H9 (cell line): ENCODE results near the gene PCDHA6. TPM values are rescaled to one million over a fixed set of nuclear protein-coding genes. Genes with fewer than 3 reads are reported as not detected.

Source experiments
- DNase-seq: peaks from one replicate; pipeline ENCODE4 v3.0.0-alpha.2; 2017
- H2AFZ ChIP-seq: one replicate; pipeline ENCODE4 v1.6.1; 2013; ENCODE audit warnings: mild to moderate bottlenecking, low read length, control low read depth, moderate library complexity
- H2AK5ac ChIP-seq: 2 replicates; pipeline ENCODE4 v1.6.1; 2013; ENCODE audit warnings: low read length, control low read depth, mixed read lengths; ENCODE audit not compliant: insufficient read length
- H2BK120ac ChIP-seq: one replicate; pipeline ENCODE4 v1.6.1; 2013; ENCODE audit warnings: low read depth, mild to moderate bottlenecking, low read length, control low read depth, inconsistent platforms; ENCODE audit not compliant: poor library complexity, severe bottlenecking
- H2BK12ac ChIP-seq: 2 replicates; pipeline ENCODE4 v1.6.1; 2013; ENCODE audit warnings: low read length, control low read depth, mixed read lengths, low read depth; ENCODE audit not compliant: insufficient read length
- H2BK15ac ChIP-seq: 2 replicates; pipeline ENCODE4 v1.6.1; 2013; ENCODE audit warnings: low read depth, low read length, control low read depth
- H2BK20ac ChIP-seq: one replicate; pipeline ENCODE4 v1.6.1; 2013; ENCODE audit warnings: low read depth, mild to moderate bottlenecking, low read length, control low read depth, inconsistent platforms; ENCODE audit not compliant: poor library complexity, severe bottlenecking
- H2BK5ac ChIP-seq: 2 replicates; pipeline ENCODE4 v1.6.1; 2013; ENCODE audit warnings: low read length, control low read depth, mixed read lengths; ENCODE audit not compliant: insufficient read length
- H3K14ac ChIP-seq: 2 replicates; pipeline ENCODE4 v1.6.1; 2013; ENCODE audit warnings: low read length, control low read depth; ENCODE audit not compliant: insufficient read depth
- H3K18ac ChIP-seq: 2 replicates; pipeline ENCODE4 v1.6.1; 2013; ENCODE audit warnings: low read depth, mild to moderate bottlenecking, mixed read lengths, low read length, control low read depth; ENCODE audit not compliant: insufficient read length
- H3K23ac ChIP-seq: 2 replicates; pipeline ENCODE4 v1.6.1; 2013; ENCODE audit warnings: low read length, control low read depth, mixed read lengths, low read depth; ENCODE audit not compliant: insufficient read length
- H3K23me2 ChIP-seq: 2 replicates; pipeline ENCODE4 v1.6.1; 2013; ENCODE audit warnings: low read depth, mild to moderate bottlenecking, mixed read lengths, low read length, control low read depth; ENCODE audit not compliant: insufficient read length, poor library complexity, severe bottlenecking
- H3K27ac ChIP-seq: 2 replicates; pipeline ENCODE4 v1.5.1; 2013; ENCODE audit warnings: low read length, control low read depth, mixed read lengths, low read depth; ENCODE audit not compliant: insufficient read length
- H3K27me3 ChIP-seq: 2 replicates; pipeline ENCODE4 v1.6.1; 2013; ENCODE audit warnings: low read length, control low read depth, inconsistent platforms; ENCODE audit not compliant: insufficient read depth
- H3K4ac ChIP-seq: 2 replicates; pipeline ENCODE4 v1.6.1; 2013; ENCODE audit warnings: low read depth, mild to moderate bottlenecking, control low read depth, inconsistent platforms, low read length, moderate library complexity
- H3K4me1 ChIP-seq: 2 replicates; pipeline ENCODE4 v1.6.1; 2013; ENCODE audit warnings: low read length, control low read depth, inconsistent platforms; ENCODE audit not compliant: insufficient read depth
- H3K4me2 ChIP-seq: 2 replicates; pipeline ENCODE4 v1.6.1; 2013; ENCODE audit warnings: low read length, control low read depth, mixed read lengths; ENCODE audit not compliant: insufficient read length, insufficient read depth
- H3K56ac ChIP-seq: 2 replicates; pipeline ENCODE4 v1.6.1; 2013; ENCODE audit warnings: low read depth, mild to moderate bottlenecking, mixed read lengths, low read length, control low read depth; ENCODE audit not compliant: insufficient read length
- H3K79me1 ChIP-seq: 2 replicates; pipeline ENCODE4 v1.6.1; 2013; ENCODE audit warnings: low read depth, mild to moderate bottlenecking, moderate library complexity, low read length, control low read depth, inconsistent platforms; ENCODE audit not compliant: insufficient read depth, poor library complexity, severe bottlenecking
- H3K79me2 ChIP-seq: 2 replicates; pipeline ENCODE4 v1.6.1; 2013; ENCODE audit warnings: low read length, control low read depth, inconsistent platforms; ENCODE audit not compliant: insufficient read depth
- H3K9ac ChIP-seq: 2 replicates; pipeline ENCODE4 v1.6.1; 2013; ENCODE audit warnings: low read length, control low read depth, mixed read lengths; ENCODE audit not compliant: insufficient read length; ENCODE audit errors: extremely low read depth
- H3K9me3 ChIP-seq: one replicate; pipeline ENCODE4 v1.6.1; 2013; ENCODE audit warnings: low read depth, low read length, inconsistent platforms; ENCODE audit not compliant: control insufficient read depth
- H3T11ph ChIP-seq: one replicate; pipeline ENCODE4 v1.6.1; 2013; ENCODE audit warnings: mild to moderate bottlenecking, low read length, control low read depth, inconsistent platforms
- H4K20me1 ChIP-seq: one replicate; pipeline ENCODE4 v1.6.1; 2013; ENCODE audit not compliant: control insufficient read depth, insufficient read length, insufficient read depth
- H4K5ac ChIP-seq: 2 replicates; pipeline ENCODE4 v1.6.1; 2013; ENCODE audit warnings: low read depth, mild to moderate bottlenecking, mixed read lengths, low read length, control low read depth; ENCODE audit not compliant: insufficient read length
- H4K8ac ChIP-seq: replicated peaks from 2 replicates; pipeline ENCODE4 v1.6.1; 2013; ENCODE audit warnings: low read length, control low read depth, mixed read lengths, low read depth; ENCODE audit not compliant: insufficient read length
- H4K91ac ChIP-seq: 2 replicates; pipeline ENCODE4 v1.6.1; 2013; ENCODE audit warnings: low read depth, mild to moderate bottlenecking, moderate library complexity, mixed read lengths, low read length, control low read depth; ENCODE audit not compliant: insufficient read length
- H3K27ac Mint-ChIP-seq, 3 experiments: 2 replicates in 2 of 3; 3 replicates in 1 of 3; pipeline ENCODE4 v1.8.0; 2020 to 2021; ENCODE audit warnings: mixed read lengths in 3 of 3, mild to moderate bottlenecking in 1 of 3, moderate library complexity in 1 of 3
- H3K27me3 Mint-ChIP-seq: 2 replicates; pipeline ENCODE4 v1.8.0; 2021; ENCODE audit warnings: low read depth, mild to moderate bottlenecking, moderate library complexity, mixed read lengths
- H3K36me3 Mint-ChIP-seq, 3 experiments: 2 replicates in 2 of 3; 3 replicates in 1 of 3; pipeline ENCODE4 v1.8.0; 2020 to 2021; ENCODE audit warnings: low read depth in 3 of 3, mixed read lengths in 3 of 3; ENCODE audit not compliant: insufficient read depth in 1 of 3
- H3K4me1 Mint-ChIP-seq, 2 experiments: 2 replicates each; pipeline ENCODE4 v1.8.0; 2020; ENCODE audit warnings: mixed read lengths in 2 of 2
- H3K4me3 Mint-ChIP-seq, 2 experiments: 2 replicates in 1 of 2; 3 replicates in 1 of 2; pipeline ENCODE4 v1.8.0; 2020 to 2021; ENCODE audit warnings: mild to moderate bottlenecking in 2 of 2, mixed read lengths in 2 of 2, moderate library complexity in 1 of 2
- H3K9me3 Mint-ChIP-seq, 2 experiments: 2 replicates in 1 of 2; 3 replicates in 1 of 2; pipeline ENCODE4 v1.8.0; 2020; ENCODE audit warnings: mild to moderate bottlenecking in 2 of 2, mixed read lengths in 2 of 2, moderate library complexity in 1 of 2
- WGBS: extraction: QIAGEN DNeasy Blood & Tissue Kit; methylation state at CpG from one replicate; pipeline ENCODE4 v1.1.7; 2013; ENCODE audit warnings: missing lambda C conversion rate, low lambda C conversion rate, mixed read lengths; ENCODE audit not compliant: insufficient read length; ENCODE audit errors: extremely low coverage; 5-methylcytosine and 5-hydroxymethylcytosine counted together
- total RNA-seq: library from RNA; stranded (reverse); gene quantifications from 2 replicates; pipeline ENCODE4 v1.2.1, GENCODE V29; 2021
- TF ChIP-seq, protein P1 (sequence below): fragments of 200-600 bp; sonication (generic); conservative IDR thresholded peaks from 3 replicates; pipeline ENCODE4 v1.8.0; 2021; ENCODE audit warnings: antibody characterized with exemption, mild to moderate bottlenecking

The PCDHA6 gene
- total RNA-seq, 1 experiment from 2014 or later, result 4.5 TPM

DNA sequence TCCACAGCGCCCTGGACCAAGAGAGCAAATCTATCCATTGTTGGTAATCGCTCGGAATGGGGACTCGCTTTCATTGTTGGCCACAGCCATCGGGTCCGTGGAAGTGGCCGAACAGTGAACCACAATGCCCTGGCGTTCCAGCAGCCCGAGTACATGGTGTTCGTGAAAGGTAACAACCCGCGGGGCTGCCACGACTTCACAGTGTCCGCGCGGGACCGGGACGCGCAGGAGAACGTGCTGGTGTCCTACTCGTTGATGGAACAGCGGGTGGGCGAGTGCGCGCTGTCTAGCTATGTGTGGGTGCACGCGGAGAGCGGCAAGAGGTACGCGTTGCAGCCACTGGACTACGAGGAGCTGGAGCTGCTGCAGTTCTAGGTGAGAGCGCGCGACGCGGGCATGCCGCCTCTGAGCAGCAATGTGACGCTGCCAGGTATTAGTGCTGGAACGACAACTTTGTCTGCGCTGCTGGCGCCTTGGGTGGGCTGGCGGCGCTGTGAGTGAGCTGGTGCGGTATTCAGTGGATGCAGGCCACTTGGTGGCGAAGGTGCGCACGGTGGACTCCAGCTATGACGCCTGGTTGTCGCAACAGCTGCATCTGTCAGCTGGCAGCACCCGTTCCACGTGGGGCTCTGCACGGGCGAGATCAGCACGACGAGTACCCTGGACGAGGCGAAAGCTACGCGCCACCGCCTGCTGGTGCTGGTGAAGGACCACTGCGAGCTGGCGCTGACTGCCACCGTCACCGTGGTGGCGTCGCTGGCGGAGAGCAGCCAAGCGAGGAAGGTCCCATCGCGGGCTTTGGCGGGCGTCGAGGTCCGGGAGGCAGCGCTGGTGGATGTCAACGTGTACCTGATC is 34.9 kb downstream of the PCDHA6 start:
- H3K4ac ChIP-seq, result no peak overlapping the region
- no peak overlapping the region for H3K56ac ChIP-seq
- H3K9me3 Mint-ChIP-seq, result peaks cover 26 to 35% of the 10 kb centered on the region in 2 experiments
- H2BK15ac ChIP-seq, result no peak overlapping the region
- H3K27ac ChIP-seq, result no peak overlapping the region
- H4K5ac ChIP-seq, result no peak overlapping the region
- DNase-seq, result no peak
- H3K27ac Mint-ChIP-seq, result no peak overlapping the region; a peak in 1 of 7 replicates
- no peaks in the 10 kb centered on the region for H3K27me3 Mint-ChIP-seq
- H3K79me2 ChIP-seq, result no peaks in the 10 kb centered on the region
- no peak overlapping the region for H2AK5ac ChIP-seq
- no peaks in the 10 kb centered on the region for H3K27me3 ChIP-seq
- H4K20me1 ChIP-seq, result no peaks in the 10 kb centered on the region
- peaks cover 0 to 6% of the 10 kb centered on the region in 2 experiments; a peak in 1 of 4 replicates for H3K4me1 Mint-ChIP-seq
- no peak overlapping the region for H4K8ac ChIP-seq
- TF ChIP-seq, protein P1, sequence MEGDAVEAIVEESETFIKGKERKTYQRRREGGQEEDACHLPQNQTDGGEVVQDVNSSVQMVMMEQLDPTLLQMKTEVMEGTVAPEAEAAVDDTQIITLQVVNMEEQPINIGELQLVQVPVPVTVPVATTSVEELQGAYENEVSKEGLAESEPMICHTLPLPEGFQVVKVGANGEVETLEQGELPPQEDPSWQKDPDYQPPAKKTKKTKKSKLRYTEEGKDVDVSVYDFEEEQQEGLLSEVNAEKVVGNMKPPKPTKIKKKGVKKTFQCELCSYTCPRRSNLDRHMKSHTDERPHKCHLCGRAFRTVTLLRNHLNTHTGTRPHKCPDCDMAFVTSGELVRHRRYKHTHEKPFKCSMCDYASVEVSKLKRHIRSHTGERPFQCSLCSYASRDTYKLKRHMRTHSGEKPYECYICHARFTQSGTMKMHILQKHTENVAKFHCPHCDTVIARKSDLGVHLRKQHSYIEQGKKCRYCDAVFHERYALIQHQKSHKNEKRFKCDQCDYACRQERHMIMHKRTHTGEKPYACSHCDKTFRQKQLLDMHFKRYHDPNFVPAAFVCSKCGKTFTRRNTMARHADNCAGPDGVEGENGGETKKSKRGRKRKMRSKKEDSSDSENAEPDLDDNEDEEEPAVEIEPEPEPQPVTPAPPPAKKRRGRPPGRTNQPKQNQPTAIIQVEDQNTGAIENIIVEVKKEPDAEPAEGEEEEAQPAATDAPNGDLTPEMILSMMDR, result no peak
- H3K9me3 ChIP-seq, result peaks cover 9% of the 10 kb centered on the region
- peaks cover 35 to 48% (median 41%) of the 10 kb centered on the region in 3 experiments for H3K36me3 Mint-ChIP-seq
- no CpG with 5 or more reads among the region's 76 CpGs for WGBS
- no peak overlapping the region for H3K9ac ChIP-seq
- H3K79me1 ChIP-seq, result no peaks in the 10 kb centered on the region
- no peaks in the 10 kb centered on the region for H3K23me2 ChIP-seq
- no peak overlapping the region for H3K18ac ChIP-seq
- no peak overlapping the region for H2BK120ac ChIP-seq
- no peak overlapping the region for H3K14ac ChIP-seq
- no peak overlapping the region for H2BK5ac ChIP-seq
- no peak overlapping the region for H4K91ac ChIP-seq
- no peak overlapping the region for H2BK12ac ChIP-seq
- H3K4me3 Mint-ChIP-seq, result no peak overlapping the region
- H3K4me2 ChIP-seq, result no peak overlapping the region
- no peak overlapping the region for H3T11ph ChIP-seq
- H3K4me1 ChIP-seq, result no peaks in the 10 kb centered on the region
- H2AFZ ChIP-seq, result no peak overlapping the region
- no peak overlapping the region for H2BK20ac ChIP-seq
- H3K23ac ChIP-seq, result no peak overlapping the region
